Measurements from ENCODE around the gene KIF18B. TPM values are rescaled to one million over a fixed set of nuclear protein-coding genes. Genes with fewer than 3 reads are reported as not detected.

KIF18B gene
- total RNA-seq, result 22.5 and 26.3 TPM in 2 replicates

DNA sequence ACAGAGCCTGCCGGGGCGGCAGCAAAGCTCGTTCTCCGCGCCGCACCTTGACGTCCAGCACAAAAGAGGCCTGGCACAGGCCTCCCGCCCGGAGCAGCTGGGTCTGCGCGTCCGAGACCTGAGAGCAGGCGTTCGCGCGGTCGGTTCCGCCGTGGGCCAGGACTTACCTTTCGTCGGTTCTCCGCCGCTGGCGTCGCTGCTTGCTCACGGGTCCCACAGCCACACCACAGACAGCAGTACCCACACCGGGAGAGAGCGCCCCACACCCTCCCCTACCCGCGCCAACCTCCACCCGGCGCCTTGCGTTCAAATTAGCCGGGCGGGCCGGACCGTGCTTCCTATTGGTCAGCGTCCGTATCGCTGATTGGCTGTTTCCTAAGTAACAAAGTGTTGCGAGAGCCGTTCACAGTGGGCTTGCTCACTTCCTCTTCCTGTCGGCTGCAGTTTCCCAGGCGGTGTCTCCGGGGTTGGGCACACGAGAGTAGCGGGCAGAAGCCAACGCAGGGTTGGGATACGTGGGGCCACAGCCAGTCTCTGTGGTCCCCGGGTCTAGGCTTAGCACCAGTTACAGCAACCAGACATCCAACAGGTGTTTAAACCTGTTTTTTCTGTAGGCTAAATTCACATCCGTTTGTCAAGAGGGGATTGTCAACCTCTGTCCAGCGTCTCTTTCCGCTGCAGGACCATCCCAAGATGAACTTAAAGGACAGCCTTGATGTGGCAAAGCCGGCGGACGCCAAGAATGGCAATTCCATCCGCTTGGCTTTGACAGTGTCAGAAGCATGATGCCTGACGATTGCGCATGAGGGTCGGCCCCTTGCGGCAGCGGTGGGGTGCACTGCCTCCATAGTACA, at the start of gene KIF18B:
KIF18B (minus strand) TSS at position 313 of the 854 bp plus-strand sequence. CDS start 11,429 bp downstream, outside the sequence.
- peak; percentile 68 for DNase-seq (ENCODE audit: low read depth)
- TF ChIP-seq, protein P1, sequence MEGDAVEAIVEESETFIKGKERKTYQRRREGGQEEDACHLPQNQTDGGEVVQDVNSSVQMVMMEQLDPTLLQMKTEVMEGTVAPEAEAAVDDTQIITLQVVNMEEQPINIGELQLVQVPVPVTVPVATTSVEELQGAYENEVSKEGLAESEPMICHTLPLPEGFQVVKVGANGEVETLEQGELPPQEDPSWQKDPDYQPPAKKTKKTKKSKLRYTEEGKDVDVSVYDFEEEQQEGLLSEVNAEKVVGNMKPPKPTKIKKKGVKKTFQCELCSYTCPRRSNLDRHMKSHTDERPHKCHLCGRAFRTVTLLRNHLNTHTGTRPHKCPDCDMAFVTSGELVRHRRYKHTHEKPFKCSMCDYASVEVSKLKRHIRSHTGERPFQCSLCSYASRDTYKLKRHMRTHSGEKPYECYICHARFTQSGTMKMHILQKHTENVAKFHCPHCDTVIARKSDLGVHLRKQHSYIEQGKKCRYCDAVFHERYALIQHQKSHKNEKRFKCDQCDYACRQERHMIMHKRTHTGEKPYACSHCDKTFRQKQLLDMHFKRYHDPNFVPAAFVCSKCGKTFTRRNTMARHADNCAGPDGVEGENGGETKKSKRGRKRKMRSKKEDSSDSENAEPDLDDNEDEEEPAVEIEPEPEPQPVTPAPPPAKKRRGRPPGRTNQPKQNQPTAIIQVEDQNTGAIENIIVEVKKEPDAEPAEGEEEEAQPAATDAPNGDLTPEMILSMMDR (conservative IDR thresholded peaks at IDR 0.05; ENCODE audit: low read depth, low read length), result no peak
- peak within 1 kb of the TSS; percentile 86 for H3K4me3 ChIP-seq (ENCODE audit: low read depth, low read length)

GRCh38 chr17:44996304-44996703, 48.7 kb upstream of the KIF18B start:
- TF ChIP-seq, protein P1 (conservative IDR thresholded peaks at IDR 0.05; ENCODE audit: low read depth, low read length), result no peak

GRCh38 chr17:44995436-44996001, 47.9 kb upstream of the KIF18B start:
- DNase-seq (ENCODE audit: low read depth), result no peak
- H3K4me3 ChIP-seq (ENCODE audit: low read depth, low read length), result no peak overlapping the region
- TF ChIP-seq, protein P1 (conservative IDR thresholded peaks at IDR 0.05; ENCODE audit: low read depth, low read length), result no peak

More at GRCh38 chr17:44996304-44996703, 48.7 kb upstream of the KIF18B start:
- DNase-seq (ENCODE audit: low read depth), result no peak
- H3K4me3 ChIP-seq (ENCODE audit: low read depth, low read length), result no peak overlapping the region

DNA sequence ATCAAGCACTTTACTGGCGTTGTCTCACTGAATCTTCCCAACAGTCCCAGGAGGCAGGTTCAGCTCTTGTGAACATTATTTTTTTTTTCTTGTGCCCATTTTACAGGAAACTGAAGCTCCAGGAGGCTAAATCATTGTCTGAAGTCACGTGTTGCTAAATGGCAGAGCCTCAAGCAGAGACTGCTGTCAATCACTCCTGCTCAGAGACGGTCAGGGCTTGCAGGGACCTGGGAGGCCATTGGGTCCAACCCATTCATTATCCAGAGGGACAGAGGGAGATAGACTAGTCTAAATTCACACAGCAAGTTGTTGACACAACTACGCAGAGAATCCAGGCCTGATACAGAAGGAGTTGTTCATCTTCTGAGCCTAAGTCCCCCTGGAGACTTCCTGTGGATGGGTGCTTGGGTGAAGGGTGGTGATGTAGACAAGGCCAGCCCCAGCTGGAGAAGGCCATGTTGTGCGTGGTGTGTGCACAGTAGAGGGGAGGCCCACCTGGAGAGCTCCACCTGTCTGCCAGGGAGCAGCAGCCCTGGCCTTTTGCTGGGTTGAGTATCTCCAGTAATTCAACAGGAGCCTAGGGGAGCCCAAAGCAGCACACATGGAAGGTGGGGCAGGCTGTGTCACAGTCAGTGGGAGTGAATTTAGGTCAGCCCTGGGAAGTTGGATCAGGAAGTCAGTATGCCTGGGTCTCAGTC, 44.8 kb upstream of the KIF18B start:
- TF ChIP-seq, protein P1 (conservative IDR thresholded peaks at IDR 0.05; ENCODE audit: low read depth, low read length), result no peak

GRCh38 chr17:44990994-44991393, 43.4 kb upstream of the KIF18B start:
- TF ChIP-seq, protein P1 (conservative IDR thresholded peaks at IDR 0.05; ENCODE audit: low read depth, low read length), result no peak
- H3K4me3 ChIP-seq (ENCODE audit: low read depth, low read length), result no peak overlapping the region
- no peak for DNase-seq (ENCODE audit: low read depth)

More for the DNA sequence above, 44.8 kb upstream of the KIF18B start:
- H3K4me3 ChIP-seq (ENCODE audit: low read depth, low read length), result no peak overlapping the region
- DNase-seq (ENCODE audit: low read depth), result no peak

GRCh38 chr17:44989552-44990138, 42.1 kb upstream of the KIF18B start:
- TF ChIP-seq, protein P1 (conservative IDR thresholded peaks at IDR 0.05; ENCODE audit: low read depth, low read length), result no peak
- no peak for DNase-seq (ENCODE audit: low read depth)
- H3K4me3 ChIP-seq (ENCODE audit: low read depth, low read length), result no peak overlapping the region

Data from epithelial cell of proximal tubule (primary cell).